ENCODE results near the gene BBC3.
"Not testable (repeated sequence)": the region's sequence is repeated elsewhere in the genome, so short reads cannot be mapped to it uniquely, and the experiment has no call there.

BBC3 gene

DNA sequence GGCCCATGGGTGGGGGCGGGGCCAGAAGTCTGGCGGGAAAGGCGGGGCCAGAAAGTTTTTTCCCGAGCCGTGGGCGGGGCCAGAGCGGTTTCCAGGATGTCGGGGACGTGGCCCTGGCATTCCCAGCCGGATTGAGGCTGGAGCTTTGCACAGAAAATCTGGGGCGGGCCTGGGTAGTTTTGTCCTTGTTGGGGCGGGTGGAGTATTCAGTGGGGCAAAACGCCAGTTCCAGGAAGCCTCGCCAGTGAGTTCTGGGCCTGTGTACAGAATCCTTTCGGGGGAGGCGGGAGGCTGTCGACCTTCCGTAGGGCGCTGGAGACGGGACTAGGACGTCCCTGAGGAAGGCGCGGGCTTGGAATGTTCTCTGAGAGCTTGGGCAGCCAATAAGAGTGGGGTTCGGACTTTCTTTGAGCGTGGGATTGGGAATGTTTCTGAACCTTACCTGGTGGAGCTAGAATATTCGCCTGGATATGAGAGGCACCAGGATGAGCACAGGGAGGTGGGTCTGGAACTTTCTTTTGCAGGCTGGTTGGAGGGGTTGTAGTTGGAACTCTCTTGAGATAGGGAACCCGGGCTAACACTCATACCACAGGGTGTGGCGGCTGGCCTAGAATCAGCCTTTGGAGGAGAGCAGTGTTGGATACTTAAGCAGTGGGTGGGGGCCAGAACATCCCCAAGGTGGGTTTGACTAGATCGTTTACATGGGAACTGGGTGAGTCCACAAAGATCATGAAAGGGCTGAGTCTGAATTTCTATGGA lies 26.6 kb upstream of the BBC3 start:
- DNase-seq = peak; percentile 59

DNA sequence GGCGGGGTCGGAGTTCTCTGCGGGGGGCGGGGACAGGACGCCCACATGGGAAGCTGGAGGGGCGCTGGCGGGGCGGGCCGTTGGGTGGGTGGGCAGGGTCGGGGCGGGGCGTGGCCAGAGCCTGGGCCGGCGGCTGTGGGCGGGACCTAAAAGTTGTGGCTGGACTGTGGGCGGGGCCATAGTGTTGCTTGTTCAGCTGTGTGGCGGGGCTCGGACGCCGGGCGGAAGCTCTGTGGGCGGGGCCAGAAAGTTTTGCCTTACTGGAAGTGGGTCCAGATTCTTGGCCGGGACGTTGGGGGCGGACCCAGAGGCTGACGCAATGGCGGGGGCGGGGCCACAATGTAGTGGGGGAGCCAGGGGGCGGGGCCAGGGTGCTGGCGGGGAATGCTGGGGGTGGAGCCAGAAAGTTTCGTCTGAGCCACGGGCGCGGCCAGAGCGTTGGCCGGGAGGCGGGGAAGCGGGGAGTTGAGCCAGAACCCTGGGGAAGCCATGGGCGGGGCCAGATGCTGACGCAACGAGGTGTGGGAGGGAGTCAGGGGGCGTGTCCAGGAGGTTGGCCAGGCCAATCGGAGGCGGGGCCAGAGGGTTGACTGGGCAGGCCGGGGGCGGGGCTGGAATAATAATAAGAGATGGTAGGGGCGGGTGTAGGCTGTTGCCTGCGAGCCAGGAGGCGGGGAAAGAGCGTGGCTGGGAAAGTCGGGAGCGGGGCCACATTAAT lies 25.9 kb upstream of the BBC3 start:
- peak; percentile 100 for DNase-seq

DNA sequence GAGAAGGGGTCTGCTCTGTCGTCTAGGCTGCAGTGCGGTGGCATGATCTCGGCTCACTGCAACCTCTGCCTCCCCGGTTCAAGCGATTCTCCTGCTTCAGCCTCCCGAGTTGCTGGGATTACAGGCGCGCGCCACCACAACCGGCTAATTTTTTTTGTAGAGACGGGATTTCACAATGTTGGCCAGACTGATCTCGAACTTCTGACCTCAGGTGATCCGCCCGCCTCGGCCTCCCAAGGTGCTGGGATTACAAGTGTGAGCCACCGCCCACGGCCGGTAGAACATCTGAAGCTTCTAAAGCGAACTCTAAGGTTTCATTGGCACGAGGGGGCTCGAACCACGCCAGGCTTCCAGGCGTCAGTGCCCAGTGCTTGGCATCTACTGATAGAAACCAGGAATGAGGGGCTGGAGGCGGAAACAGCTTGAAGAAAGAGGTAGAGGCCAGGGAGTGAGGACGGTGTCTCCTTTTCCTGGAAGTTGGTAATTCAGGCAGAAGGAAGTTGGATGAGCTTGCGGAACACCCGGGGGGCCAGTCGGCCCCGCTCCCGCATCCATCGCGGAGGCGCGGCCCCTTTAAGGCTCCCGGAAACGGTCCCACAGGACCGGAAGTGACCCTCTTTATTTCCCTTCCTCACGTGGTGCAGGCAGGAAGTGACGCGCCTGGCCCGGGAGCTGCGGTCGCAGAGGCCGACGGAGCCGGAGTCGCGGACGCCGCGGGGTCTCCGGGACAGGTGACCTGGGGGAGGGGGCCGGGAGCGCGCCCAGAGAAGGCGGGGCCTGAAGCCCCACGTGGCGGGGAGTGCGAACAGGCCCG lies 25.1 kb upstream of the BBC3 start, which contains the start of gene CCDC9:
TSS of gene CCDC9 (plus strand) at position 647 of the 814 bp plus-strand sequence. CDS start 1,876 bp downstream, outside the sequence.
- DNase-seq = peak; percentile 98

DNA sequence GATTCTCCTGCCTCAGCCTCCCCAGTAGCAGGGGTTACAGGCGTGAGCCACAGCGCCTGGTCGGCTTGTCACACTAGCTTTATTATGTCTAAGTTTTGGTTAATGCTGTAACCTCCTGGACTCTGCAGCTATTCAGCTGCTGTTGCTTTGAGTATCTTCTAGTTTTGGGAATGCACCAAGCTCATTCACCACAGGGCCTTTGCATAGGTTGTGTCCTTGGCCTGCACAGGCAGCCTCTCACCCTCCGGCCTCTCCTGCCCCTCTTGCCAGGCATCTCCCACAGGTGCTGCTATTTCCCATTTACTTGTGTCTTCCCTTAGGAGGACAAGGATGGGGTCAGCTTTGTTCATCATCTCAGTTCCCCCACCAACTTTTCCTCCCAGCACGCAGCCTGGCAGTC lies 23.0 kb upstream of the BBC3 start:
- DNase-seq = no peak

DNA sequence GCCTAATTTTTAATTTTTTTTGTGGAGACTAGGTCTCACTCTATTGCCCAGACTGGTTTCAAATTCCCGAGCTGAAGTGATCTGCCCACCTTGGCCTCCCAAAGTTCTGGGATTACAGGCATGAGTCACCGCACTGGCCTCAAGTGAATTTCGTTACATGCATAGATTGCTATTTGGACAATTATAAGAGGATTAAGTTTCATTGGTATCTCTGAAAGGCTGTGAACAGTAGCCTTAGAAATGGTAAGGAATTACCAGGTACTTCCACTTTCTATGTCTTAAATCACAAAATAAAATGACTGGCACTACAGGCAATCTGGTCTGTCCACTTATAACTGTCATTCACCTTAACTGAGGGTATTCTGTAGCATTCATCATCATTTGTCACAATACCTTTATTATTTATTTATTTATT lies 22.5 kb upstream of the BBC3 start:
- DNase-seq = no peak

DNA sequence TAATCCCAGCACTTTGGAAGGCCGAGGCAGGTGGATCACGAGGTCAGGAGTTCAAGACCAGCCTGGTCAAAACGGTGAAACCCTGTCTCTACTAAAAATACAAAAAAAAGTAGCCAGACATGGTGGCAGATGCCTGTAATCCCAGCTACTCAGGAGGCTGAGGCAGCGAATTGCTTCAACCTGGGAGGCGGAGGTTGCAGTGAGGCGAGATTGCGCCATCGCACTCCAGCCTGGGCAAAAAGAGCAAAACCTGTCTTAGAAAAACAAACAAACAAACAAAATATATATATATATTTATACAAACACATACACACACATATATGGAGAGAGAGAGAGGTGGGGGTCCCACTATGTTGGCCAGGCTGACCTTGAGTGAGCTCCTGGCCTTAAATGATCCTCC lies 22.0 kb upstream of the BBC3 start:
- DNase-seq = not testable (repeated sequence)

DNA sequence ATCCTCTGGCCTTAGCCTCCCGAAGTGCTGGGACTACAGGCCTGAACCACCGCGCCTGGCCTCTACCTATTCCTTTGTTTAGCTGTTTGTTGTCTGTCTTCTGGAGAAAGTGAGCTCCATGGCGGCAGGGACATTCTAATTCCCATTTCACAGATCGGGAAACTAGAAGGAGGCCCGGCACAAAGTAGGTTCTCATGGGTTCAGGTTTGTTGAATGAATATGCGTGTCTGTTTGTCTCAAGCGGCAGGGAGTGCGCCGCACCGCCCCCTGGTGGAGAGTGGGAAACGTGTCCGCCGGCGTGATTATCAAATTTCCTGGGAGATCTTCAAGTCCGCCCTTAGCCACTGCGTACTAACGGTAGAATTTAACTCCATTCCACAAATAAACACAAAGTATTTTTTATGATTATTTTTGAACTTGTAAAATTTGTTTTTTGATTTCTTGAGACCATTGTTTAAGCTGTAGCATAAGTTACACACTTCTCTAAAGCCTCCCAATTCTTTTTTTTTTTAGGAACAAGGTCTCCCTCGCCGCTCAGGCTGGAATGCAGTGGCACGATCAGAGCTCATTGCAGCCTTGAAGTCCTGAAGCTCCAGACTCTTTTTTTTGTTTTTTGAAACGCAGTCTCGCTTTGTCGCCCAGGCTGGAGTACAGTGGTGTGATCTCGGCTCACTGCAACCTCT lies 16.4 kb upstream of the BBC3 start:
- DNase-seq = peak; percentile 87

DNA sequence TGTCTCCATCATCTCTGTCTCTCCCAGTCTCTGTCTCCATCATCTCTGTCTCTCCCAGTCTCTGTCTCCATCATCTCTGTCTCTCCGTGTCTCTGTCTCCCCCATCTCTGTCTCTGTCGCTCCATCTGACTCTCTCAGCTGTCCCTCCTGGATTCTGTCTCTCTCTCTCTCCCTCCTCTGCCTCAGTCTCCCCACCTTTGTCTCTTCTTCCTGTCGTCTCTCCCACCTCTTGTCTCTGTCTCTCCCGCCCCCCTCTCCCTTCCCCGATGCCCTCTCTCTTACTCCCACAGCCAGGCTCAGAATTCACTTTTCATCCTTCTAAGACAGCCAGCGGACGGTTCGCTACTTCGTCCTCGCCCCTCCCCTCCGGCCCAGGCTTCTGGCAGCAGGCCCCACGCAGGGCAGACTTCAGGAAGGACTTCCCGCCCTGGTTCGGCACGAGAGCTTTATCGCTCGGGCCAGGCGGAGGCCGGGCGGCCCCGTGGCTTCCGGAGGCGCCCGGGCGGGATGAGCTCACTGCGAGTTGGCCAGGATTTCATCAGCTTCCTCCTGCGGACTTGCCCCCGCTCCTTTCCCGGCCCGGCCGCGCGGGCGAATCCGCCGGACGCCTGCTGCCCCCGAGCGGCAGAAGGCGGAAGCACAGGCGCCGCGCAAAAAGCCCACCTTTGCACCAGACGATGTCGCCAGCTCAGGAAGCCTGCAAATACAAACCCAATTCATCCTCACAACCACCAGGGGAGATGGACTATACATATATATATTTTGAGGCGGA lies 13.0 kb upstream of the BBC3 start:
- DNase-seq = peak; percentile 98

DNA sequence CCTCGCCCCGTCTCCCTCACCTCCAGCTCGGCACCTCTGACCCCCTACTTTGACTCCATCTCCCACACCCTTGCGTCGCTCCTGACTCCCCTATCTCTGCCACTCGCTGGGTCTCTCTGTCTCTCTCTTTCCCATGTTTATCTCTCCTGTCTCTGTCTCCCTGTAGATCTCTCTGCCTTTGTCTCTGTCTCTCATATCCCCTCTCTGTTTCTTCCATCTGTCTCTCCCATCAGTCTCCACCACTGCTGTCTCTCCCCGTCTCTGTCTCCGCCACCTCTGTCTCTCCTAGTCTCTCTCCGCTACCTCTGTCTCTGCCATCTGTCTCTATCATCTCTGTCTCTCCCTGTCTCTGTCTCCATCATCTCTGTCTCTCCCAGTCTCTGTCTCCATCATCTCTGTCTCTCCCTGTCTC lies 12.4 kb upstream of the BBC3 start:
- DNase-seq = no peak

DNA sequence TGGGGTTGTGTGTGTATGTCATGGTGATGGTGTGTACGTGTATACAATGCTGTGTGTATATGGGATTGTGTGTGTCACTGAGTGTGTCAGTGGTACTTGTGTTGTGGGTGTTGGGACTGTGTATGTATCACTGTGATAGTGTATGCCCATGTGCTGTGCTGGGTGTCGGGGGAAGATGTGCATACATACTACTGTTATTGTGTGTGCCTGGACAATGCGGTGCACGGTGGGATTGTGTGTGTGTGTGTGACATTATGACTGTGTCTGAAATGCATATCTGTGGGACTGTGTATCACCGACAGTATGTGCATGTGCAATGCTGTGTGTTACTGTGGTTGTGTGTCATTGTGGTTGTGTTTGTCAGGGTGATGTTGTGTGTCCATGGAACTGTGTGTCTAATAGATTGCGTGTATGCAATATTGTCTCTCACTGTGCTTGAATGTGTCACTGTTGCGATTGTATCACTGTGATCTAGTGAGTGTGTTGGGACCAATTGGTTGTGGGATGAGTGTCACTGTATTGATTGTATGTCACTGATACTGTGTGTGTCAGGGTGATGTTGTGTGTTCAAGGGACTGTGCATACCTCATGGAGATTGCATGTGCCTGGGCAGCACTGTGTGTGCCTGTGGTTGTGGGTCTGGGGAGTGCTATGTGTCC lies 11.0 kb upstream of the BBC3 start:
- DNase-seq = no peak

DNA sequence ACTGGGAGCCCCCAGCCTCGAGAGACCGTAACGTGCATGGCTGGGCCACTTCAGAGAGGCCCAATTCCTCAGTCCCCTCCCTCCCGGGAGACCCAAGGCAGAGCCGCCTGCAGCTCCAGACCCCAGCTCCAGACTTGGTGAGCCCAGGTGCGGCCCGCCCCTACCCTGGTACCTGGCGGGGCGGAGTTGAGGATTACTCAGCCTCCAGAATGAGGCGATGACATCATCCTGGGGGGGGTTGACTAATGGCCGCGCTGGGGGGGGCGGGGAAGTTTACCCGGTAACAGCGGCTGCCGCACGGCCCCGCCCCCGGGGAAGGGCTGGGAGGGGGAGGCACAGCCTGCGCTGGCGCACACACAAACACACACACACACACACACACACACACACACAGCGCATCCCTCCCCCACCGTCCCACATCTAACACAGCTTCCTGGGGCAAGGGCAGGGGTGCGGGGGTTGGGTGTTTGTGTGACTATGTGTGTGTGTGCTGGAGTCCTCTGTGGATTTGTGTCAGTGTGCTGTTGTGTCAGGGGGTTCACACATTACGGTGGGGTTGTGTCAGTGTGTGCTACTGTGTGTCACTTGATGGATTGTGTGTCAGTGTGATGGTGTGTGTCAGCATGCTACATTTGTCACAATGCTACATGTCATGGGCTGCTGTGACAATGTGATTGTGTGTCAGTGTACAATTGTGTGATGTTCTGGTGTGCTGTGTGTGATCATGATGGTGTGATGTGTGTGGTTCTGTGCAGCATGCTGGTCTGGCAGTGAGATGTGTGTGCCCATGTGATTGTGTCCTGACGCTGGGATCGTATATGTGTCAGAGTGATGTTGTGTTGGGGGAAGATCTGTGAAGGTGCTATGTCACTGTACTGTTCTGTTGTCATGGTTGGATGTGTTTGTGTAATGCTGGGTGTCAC lies 10.3 kb upstream of the BBC3 start:
- DNase-seq = peak; percentile 87

DNA sequence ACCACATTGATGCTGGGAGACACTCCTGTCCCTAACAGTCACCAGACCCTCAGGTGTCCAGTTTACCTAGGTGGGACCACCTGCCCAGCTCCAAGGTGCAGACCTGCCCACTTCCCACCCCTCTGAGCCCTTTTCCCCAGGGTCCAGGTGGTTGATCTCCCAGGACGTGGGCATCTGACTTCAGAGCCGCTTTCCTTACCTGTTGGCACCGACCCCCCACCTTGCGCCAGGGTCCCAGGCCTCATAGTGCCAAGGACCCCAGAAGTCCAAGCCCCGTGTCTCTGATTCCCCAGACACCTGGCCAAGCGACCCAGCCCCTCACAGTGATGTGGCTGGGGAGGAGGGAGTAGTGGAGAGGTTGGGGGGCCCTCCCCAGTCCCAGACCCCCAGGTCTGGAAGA lies 9.6 kb upstream of the BBC3 start:
- no peak for DNase-seq

DNA sequence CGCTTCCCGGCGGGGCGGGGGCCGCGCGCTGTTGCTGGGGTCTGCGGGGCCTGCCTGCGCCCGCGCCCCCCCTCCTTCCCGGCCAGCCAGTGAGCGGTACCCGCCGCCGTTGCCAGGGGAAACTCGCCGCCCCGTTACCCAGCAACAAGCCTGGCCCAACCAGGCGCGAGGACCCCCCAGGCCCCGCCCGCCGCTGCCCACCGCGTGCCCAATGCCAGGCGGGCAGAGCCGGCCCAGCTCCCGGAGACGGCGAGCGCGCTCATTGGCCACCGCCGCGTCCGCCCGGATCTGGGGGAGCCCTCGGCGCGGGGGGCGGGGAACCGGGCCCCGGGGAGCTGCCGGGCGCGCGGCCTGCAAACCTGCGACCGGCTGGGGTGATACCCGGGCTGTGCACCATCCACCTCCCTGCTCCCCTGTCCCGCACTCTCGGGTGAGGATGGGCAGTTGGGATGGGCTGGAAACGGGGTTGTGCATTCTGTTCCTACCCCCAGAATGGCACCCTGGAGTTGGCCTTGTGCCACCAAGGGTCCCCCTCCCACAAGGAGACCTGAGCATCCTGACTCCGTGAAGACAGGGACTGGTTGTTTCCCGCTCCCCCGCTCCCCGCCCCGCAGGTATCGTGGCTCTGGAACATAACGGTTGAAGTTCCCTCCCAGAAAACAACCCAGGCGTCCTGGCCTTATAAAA lies 8.8 kb upstream of the BBC3 start:
- DNase-seq = peak; percentile 74

DNA sequence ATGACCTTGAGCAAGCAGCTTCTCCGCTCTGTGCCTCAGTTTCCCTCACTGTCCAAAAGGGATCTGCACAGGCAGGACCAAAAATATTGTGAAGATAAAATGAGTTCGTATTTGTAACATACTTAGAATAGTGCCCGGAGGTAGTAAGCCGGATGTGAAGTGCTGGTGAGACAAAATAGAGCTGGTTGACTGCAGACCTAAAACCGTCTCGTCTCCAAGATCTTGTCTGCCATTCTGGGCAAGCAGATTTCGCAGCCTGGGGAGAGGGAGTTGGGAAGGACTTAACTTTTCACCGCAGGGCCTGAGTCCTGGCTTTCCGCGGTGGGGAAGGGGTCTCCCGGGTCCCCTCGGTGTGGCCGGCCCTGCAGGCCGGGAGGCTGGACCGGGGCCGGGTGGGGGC lies 8.2 kb upstream of the BBC3 start:
- no peak for DNase-seq

DNA sequence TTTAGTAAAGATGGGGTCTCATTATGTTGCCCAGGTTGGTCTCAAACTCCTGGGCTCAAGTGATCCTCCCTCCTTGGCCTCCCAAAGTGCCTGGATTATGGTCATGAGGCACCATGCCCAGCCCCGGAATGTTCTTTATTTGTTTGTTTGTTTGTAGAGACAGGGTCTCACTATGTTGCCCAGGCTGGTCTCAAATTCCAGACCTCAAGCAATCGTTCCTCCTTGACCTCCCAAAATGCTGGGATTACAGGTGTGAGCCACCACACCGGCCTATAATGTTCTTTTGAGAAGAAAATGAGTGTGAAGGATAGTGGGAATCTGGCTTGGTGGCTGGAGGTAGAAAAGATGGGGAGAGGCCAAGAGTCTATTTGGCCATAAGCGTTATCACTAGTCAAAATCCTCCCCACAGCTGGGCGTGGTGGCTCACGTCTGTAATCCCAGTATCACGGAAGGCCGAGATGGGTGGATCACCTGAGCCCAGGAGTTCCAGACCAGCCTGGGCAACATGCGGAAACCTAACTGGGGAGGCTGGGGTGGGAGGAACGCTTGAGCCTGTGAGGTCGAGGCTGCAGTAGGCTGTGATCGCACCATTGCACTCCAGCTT lies 5.2 kb upstream of the BBC3 start:
- no peak for DNase-seq

DNA sequence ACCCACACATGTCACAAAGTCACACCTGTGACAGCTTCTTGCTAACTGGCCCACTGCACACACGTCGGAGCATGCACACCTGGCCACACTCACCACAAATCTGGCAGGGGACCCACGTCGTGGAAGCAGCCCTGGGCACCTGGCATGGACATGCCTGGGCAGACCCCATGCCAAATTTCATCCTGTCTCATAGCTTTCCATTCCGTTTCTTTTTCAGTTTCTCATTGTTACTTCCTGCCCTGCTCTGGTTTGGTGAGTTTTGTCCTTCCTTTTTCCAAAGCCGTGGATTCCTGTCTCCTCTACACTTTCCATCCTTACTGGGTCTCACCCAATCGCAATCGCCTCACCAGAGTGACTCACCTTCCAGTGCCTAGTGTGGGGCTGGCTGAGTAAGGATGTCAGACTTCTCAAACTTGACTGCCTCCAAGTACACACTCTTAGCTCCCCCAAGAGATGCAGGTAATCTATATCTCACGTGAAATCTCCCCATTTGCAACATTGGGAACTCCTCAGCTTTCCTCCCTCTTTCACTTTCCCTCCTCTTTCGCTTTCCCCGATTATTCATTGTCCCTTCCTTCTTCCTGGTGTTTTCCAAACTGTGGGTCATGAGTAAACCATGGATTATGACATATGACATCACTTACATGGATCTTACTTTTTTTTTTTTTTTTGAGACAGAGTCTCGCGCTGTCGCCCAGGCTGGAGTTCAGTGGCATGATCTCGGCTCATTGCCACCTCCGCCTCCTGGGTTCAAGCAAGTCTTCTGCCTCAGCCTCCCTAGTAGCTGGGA lies 1.6 kb upstream of the BBC3 start:
- no peak for DNase-seq

DNA sequence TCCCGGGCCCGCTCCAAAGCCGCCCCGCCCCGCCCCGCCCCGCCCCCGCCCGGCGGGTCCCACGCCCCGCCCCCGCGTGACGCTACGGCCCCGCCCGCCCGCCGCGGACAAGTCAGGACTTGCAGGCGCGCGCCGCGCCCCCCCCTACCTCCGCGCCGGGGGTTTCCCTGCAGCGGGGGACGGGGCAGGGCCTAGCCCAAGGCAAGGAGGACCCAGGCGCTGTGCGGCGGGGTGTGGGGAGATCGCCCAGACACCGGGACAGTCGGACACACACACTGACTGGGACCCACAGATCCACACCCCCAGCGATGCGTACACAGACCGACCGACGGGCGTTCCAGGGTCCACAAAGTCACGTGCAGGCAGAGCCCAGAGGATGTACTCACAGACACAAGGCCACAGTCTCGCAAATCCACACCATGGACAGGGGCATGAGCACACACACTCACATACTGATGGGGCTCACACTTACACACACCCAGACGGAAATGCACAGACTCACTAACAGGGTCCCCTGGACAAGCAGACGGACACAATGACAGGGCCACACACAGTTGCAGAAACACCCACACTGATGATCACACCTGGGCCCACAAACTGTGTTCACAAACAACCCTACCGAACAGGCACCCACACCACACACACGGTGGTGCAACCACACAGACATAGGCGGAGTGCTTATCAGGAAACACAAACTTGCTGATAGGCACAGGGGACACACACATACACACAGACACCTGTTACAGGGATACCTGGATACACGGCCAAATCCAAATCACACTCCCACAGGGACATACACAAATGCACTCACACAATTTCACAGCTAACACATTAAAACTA lies 436 bp upstream of the BBC3 start:
- DNase-seq = peak; percentile 82

All from hematopoietic multipotent progenitor cell treated with erythropoietin and hydrocortisone succinate and interleukin-3 and kit ligand, for 6 days (in vitro differentiated cells).